ENCODE data around the gene KRTAP9-8.
"Not testable (repeated sequence)": the region's sequence is repeated elsewhere in the genome, so short reads cannot be mapped to it uniquely, and the experiment has no call there.

Gene KRTAP9-8

GRCh38 chr17:41215681-41216080, 22.1 kb upstream of the KRTAP9-8 start:
- H3K4me3 ChIP-seq (ENCODE audit: low read depth, low read length): no peak overlapping the region
- TF ChIP-seq CTCF (IDR thresholded peaks at IDR 0.05; ENCODE audit: borderline replicate concordance, insufficient read depth, low read depth, low read length): no peak

GRCh38 chr17:41223821-41224220, 14.0 kb upstream of the KRTAP9-8 start:
- no peak for TF ChIP-seq CTCF (IDR thresholded peaks at IDR 0.05; ENCODE audit: borderline replicate concordance, insufficient read depth, low read depth, low read length)
- no peak overlapping the region for H3K4me3 ChIP-seq (ENCODE audit: low read depth, low read length)

- H3K4me3 ChIP-seq (ENCODE audit: low read depth, low read length): no peak overlapping the region
- TF ChIP-seq CTCF (IDR thresholded peaks at IDR 0.05; ENCODE audit: borderline replicate concordance, insufficient read depth, low read depth, low read length): no peak
Observed at GRCh38 chr17:41226051-41226450, 11.7 kb upstream of the KRTAP9-8 start.

- not testable (repeated sequence) for H3K4me3 ChIP-seq (ENCODE audit: low read depth, low read length)
Observed at GRCh38 chr17:41226598-41227095, 11.2 kb upstream of the KRTAP9-8 start, which contains the start of gene KRTAP9-2. Gene KRTAP9-2 (plus strand): TSS chr17:41226648. CDS start chr17:41226655, 7 bp downstream.

GRCh38 chr17:41230094-41230493, 7.7 kb upstream of the KRTAP9-8 start:
- TF ChIP-seq CTCF (IDR thresholded peaks at IDR 0.05; ENCODE audit: borderline replicate concordance, insufficient read depth, low read depth, low read length): no peak
- no peak overlapping the region for H3K4me3 ChIP-seq (ENCODE audit: low read depth, low read length)

- no peak overlapping the region for H3K4me3 ChIP-seq (ENCODE audit: low read depth, low read length)
- no peak for TF ChIP-seq CTCF (IDR thresholded peaks at IDR 0.05; ENCODE audit: borderline replicate concordance, insufficient read depth, low read depth, low read length)
Observed at GRCh38 chr17:41231731-41232130, 6.1 kb upstream of the KRTAP9-8 start.

GRCh38 chr17:41232399-41233105, 5.2 kb upstream of the KRTAP9-8 start, which contains the start of gene KRTAP9-3:
Gene KRTAP9-3 (plus strand): TSS chr17:41232449. CDS start chr17:41232502, 53 bp downstream.
- H3K4me3 ChIP-seq (ENCODE audit: low read depth, low read length): not testable (repeated sequence)

GRCh38 chr17:41237116-41237515, 683 bp upstream of the KRTAP9-8 start:
- not testable (repeated sequence) for H3K4me3 ChIP-seq (ENCODE audit: low read depth, low read length)

GRCh38 chr17:41246995-41247787, 9.4 kb downstream of the KRTAP9-8 start:
- H3K4me3 ChIP-seq (ENCODE audit: low read depth, low read length): not testable (repeated sequence)

GRCh38 chr17:41249637-41250240, 11.9 kb downstream of the KRTAP9-8 start, which contains the start of gene KRTAP9-4:
Gene KRTAP9-4 (plus strand): TSS chr17:41249687. CDS start chr17:41249721, 34 bp downstream.
- H3K4me3 ChIP-seq (ENCODE audit: low read depth, low read length): not testable (repeated sequence)

Measured in GM12875 (cell line).